MCF 10A (cell line): ENCODE results near the gene LRPPRC. TPM values are rescaled to one million over a fixed set of nuclear protein-coding genes. Genes with fewer than 3 reads are reported as not detected.

Experiments used
- BruUV-seq: library from RNA; stranded (reverse); fragments of 400-500 nt; replicated peaks from 2 replicates; lab custom pipeline; 2021; lab: Mats Ljungman, UMichigan
- CTCF ChIA-PET: fragments of 300-600 bp; sonication (Branson Sonifier 250); formaldehyde crosslinking; extraction: SDS; loops from one replicate; lab custom pipeline; 2021; ENCODE audit warnings: antibody characterized with exemption, inconsistent platforms; lab: Yijun Ruan, JAX
- POLR2A ChIA-PET: fragments of 300-600, 350-650 bp; sonication (Branson Sonifier 250); formaldehyde crosslinking; extraction: SDS; loops from one replicate; lab custom pipeline; 2020; ENCODE audit warnings: antibody characterized with exemption, inconsistent platforms; lab: Yijun Ruan, JAX
- DNase-seq: peaks from one replicate; pipeline ENCODE4 v3.0.0-alpha.2; 2018; ENCODE audit not compliant: unreplicated experiment
- H3K27ac Mint-ChIP-seq: one replicate; pipeline ENCODE4 v1.8.0; 2022; ENCODE audit warnings: mild to moderate bottlenecking, low read depth, mixed read lengths; ENCODE audit not compliant: unreplicated experiment
- H3K27me3 Mint-ChIP-seq: one replicate; pipeline ENCODE4 v1.8.0; 2022; ENCODE audit warnings: mixed read lengths; ENCODE audit not compliant: insufficient read depth, unreplicated experiment
- H3K36me3 Mint-ChIP-seq: one replicate; pipeline ENCODE4 v1.8.0; 2022; ENCODE audit warnings: mild to moderate bottlenecking, moderate library complexity, mixed read lengths; ENCODE audit not compliant: insufficient read depth, unreplicated experiment
- H3K4me1 Mint-ChIP-seq: one replicate; pipeline ENCODE4 v1.8.0; 2022; ENCODE audit warnings: mixed read lengths; ENCODE audit not compliant: insufficient read depth, unreplicated experiment
- H3K4me3 Mint-ChIP-seq: one replicate; pipeline ENCODE4 v1.8.0; 2022; ENCODE audit warnings: mild to moderate bottlenecking, moderate library complexity, mixed read lengths; ENCODE audit not compliant: unreplicated experiment
- H3K9me3 Mint-ChIP-seq: one replicate; pipeline ENCODE4 v1.8.0; 2022; ENCODE audit warnings: mixed read lengths; ENCODE audit not compliant: unreplicated experiment
- CTCF ChIP-seq: fragments of 200-600 bp; IDR thresholded peaks from one replicate; pipeline ENCODE4 v1.8.0; 2022; ENCODE audit warnings: antibody characterized with exemption, mild to moderate bottlenecking; ENCODE audit not compliant: unreplicated experiment
- intact Hi-C: fragments of 100-400 bp; cut with micrococcal nuclease; formaldehyde crosslinking; loops from 2 replicates; pipeline ENCODE4 v1.14.1; 2022
- total RNA-seq: library from RNA; stranded (reverse); gene quantifications from 2 replicates; pipeline ENCODE4 v1.2.3, GENCODE V29; 2022

LRPPRC gene
- total RNA-seq, 1 experiment from 2014 or later: 160 TPM

- CTCF ChIA-PET: interaction anchor here (0.8 kb wide), 1 partner anchor 21 kb away, joined by 5 read pairs; no protein-coding TSS in a partner anchor
- DNase-seq: no peak
- Mint-ChIP-seq H3K4me3 (no peak overlapping the region), H3K4me1 (no peaks in the 10 kb centered on the region), H3K27ac (no peak overlapping the region), H3K9me3 (no peaks in the 10 kb centered on the region), H3K27me3 (no peaks in the 10 kb centered on the region), H3K36me3 (peaks cover 87% of the 10 kb centered on the region)
- POLR2A ChIA-PET: interaction anchor here (1.3 kb wide), 1 partner anchor 17 kb away, joined by 3 read pairs; no protein-coding TSS in a partner anchor
- TF ChIP-seq CTCF: no peak
- intact Hi-C loops: no loop called here
- no TSS peak for BruUV-seq
Observed at GRCh38 chr2:43898838-43899346, 96.9 kb downstream of the LRPPRC start.

GRCh38 chr2:43898134-43898837 lies 97.5 kb downstream of the LRPPRC start:
- no TSS peak for BruUV-seq
- Mint-ChIP-seq H3K4me1 (no peaks in the 10 kb centered on the region), H3K9me3 (no peaks in the 10 kb centered on the region), H3K27me3 (no peaks in the 10 kb centered on the region), H3K4me3 (no peak overlapping the region), H3K27ac (no peak overlapping the region), H3K36me3 (peaks cover 89% of the 10 kb centered on the region)
- intact Hi-C loops: no loop called here
- CTCF ChIA-PET: interaction anchor here (0.8 to 1.6 kb wide), 2 partner anchors 11 to 21 kb away, joined by 3 to 5 read pairs; no protein-coding TSS in a partner anchor
- no peak for TF ChIP-seq CTCF
- no peak for DNase-seq
- POLR2A ChIA-PET: interaction anchor here (1.3 kb wide), 1 partner anchor 17 kb away, joined by 3 read pairs; no protein-coding TSS in a partner anchor

- Mint-ChIP-seq H3K4me1 (no peaks in the 10 kb centered on the region), H3K27ac (no peak overlapping the region), H3K27me3 (no peaks in the 10 kb centered on the region), H3K9me3 (no peaks in the 10 kb centered on the region), H3K4me3 (no peak overlapping the region), H3K36me3 (peaks cover 88% of the 10 kb centered on the region)
- no peak for TF ChIP-seq CTCF
- ChIA-PET CTCF (interaction anchor here (1.6 kb wide), 1 partner anchor 10 kb away, joined by 3 read pairs; no protein-coding TSS in a partner anchor), POLR2A (interaction anchor here (0.5 to 1.3 kb wide), 2 partner anchors 16 to 85 kb away, joined by 3 read pairs; no protein-coding TSS in a partner anchor)
- intact Hi-C loops: no loop called here
- no TSS peak for BruUV-seq
- DNase-seq: no peak
Observed at GRCh38 chr2:43897492-43897891, 98.3 kb downstream of the LRPPRC start.

- no peak overlapping the region for H3K27ac Mint-ChIP-seq
- ChIA-PET POLR2A (interaction anchor here (1.0 kb wide), 1 partner anchor 16 kb away, joined by 3 read pairs; no protein-coding TSS in a partner anchor), CTCF (interaction anchor here (1.6 kb wide), 1 partner anchor 9 kb away, joined by 3 read pairs; no protein-coding TSS in a partner anchor)
- H3K9me3 Mint-ChIP-seq: no peaks in the 10 kb centered on the region
- no peaks in the 10 kb centered on the region for H3K4me1 Mint-ChIP-seq
- TF ChIP-seq CTCF: no peak
- BruUV-seq: no TSS peak
- intact Hi-C loops: no loop called here
- no peak overlapping the region for H3K4me3 Mint-ChIP-seq
- DNase-seq: no peak
- H3K27me3 Mint-ChIP-seq: no peaks in the 10 kb centered on the region
- peaks cover 89% of the 10 kb centered on the region for H3K36me3 Mint-ChIP-seq
Observed at GRCh38 chr2:43896906-43897305, 98.9 kb downstream of the LRPPRC start.
